PC-3 (cell line): Measurements from ENCODE around the gene RPTN. TPM values are rescaled to one million over a fixed set of nuclear protein-coding genes. Genes with fewer than 3 reads are reported as not detected.
A peak's percentile ranks its signal among the peaks of the same experiment; 100 is the strongest.

Experiments
- ATAC-seq: fragments of 200-7000 bp; cut with Tn5 transposase; 2 replicates; pipeline ENCODE4 v1.9.1; 2020; ENCODE audit warnings: mild to moderate bottlenecking, moderate library complexity
- BruUV-seq: library from RNA; stranded (reverse); fragments of 400-500 nt; replicated peaks from 2 replicates; lab custom pipeline; 2021; lab: Mats Ljungman, UMichigan
- CTCF ChIA-PET: fragments of 300-600 bp; sonication (Branson Sonifier 250); formaldehyde crosslinking; loops from one replicate; lab custom pipeline; 2022; ENCODE audit warnings: antibody characterized with exemption; lab: Charles Lee
- POLR2A ChIA-PET: fragments of 300-600 bp; sonication (Branson Sonifier 250); formaldehyde crosslinking; loops from one replicate; lab custom pipeline; 2022; ENCODE audit warnings: antibody characterized with exemption; ENCODE audit not compliant: unreplicated experiment; lab: Charles Lee
- DNase-seq: peaks from one replicate; pipeline ENCODE4 v3.0.0-alpha.2; 2015
- H2AFZ ChIP-seq: fragments of 300-600 bp; sonication (generic); 2 replicates; pipeline ENCODE4 v1.6.0; 2016; ENCODE audit warnings: antibody characterized with exemption, low read length
- H3F3A ChIP-seq: fragments of 300-600 bp; sonication (generic); one replicate; pipeline ENCODE4 v1.6.0; 2017; ENCODE audit warnings: antibody characterized with exemption, low read length, control low read depth, mild to moderate bottlenecking; ENCODE audit not compliant: unreplicated experiment
- H3K27ac ChIP-seq: fragments of 300-600 bp; sonication (generic); 2 replicates; pipeline ENCODE4 v1.5.1; 2016; ENCODE audit warnings: mild to moderate bottlenecking, low read length
- H3K27me3 ChIP-seq: fragments of 300-600 bp; sonication (generic); 2 replicates; pipeline ENCODE4 v1.6.1; 2016; ENCODE audit warnings: low read length, mixed read lengths
- H3K36me3 ChIP-seq: fragments of 300-600 bp; sonication (generic); 2 replicates; pipeline ENCODE4 v1.6.1; 2016; ENCODE audit warnings: low read depth, mixed run types, low read length, mixed read lengths
- H3K4me1 ChIP-seq: fragments of 300-600 bp; sonication (generic); 2 replicates; pipeline ENCODE4 v1.5.1; 2016; ENCODE audit warnings: low read length; ENCODE audit not compliant: insufficient read depth
- H3K4me2 ChIP-seq: fragments of 300-600 bp; sonication (generic); 2 replicates; pipeline ENCODE4 v1.6.0; 2016; ENCODE audit warnings: low read length
- H3K4me3 ChIP-seq: fragments of 300-600 bp; sonication (generic); 2 replicates; pipeline ENCODE4 v1.5.1; 2016; ENCODE audit warnings: mild to moderate bottlenecking, low read length, mixed read lengths
- H3K79me2 ChIP-seq: fragments of 300-600 bp; sonication (generic); 2 replicates; pipeline ENCODE4 v1.6.1; 2017; ENCODE audit warnings: low read length, mixed read lengths
- H3K9ac ChIP-seq: fragments of 300-600 bp; sonication (generic); 2 replicates; pipeline ENCODE4 v1.6.0; 2016; ENCODE audit warnings: mild to moderate bottlenecking, low read length
- H3K9me2 ChIP-seq: fragments of 300-600 bp; sonication (generic); replicated peaks from 2 replicates; pipeline ENCODE4 v1.6.1; 2016; ENCODE audit warnings: mixed run types, low read length, mixed read lengths
- H3K9me3 ChIP-seq: fragments of 300-600 bp; sonication (generic); 2 replicates; pipeline ENCODE4 v1.6.1; 2016; ENCODE audit warnings: low read length, mixed read lengths
- H4K20me1 ChIP-seq: fragments of 300-600 bp; sonication (generic); 2 replicates; pipeline ENCODE4 v1.6.1; 2016; ENCODE audit warnings: low read length, mixed read lengths
- CTCF ChIP-seq: fragments of 300-600 bp; sonication (generic); conservative IDR thresholded peaks from 2 replicates; pipeline ENCODE4 v1.5.1; 2017; ENCODE audit warnings: antibody characterized with exemption, low read depth, mild to moderate bottlenecking, low read length
- EZH2 ChIP-seq: fragments of 300-600 bp; sonication (generic); IDR thresholded peaks from one replicate; pipeline ENCODE4 v1.6.1; 2017; ENCODE audit warnings: antibody characterized with exemption, mild to moderate bottlenecking, low read length; ENCODE audit not compliant: unreplicated experiment
- EZH2phosphoT487 ChIP-seq: fragments of 300-600 bp; sonication (generic); IDR thresholded peaks from 2 replicates; pipeline ENCODE4 v1.6.1; 2018; ENCODE audit warnings: mild to moderate bottlenecking, antibody characterized with exemption, low read length, borderline replicate concordance
- intact Hi-C: fragments of 100-400 bp; cut with micrococcal nuclease; formaldehyde crosslinking; loops from 2 replicates; pipeline ENCODE4 v1.9.0; 2023
- total RNA-seq: library from RNA; depleted of rRNA; stranded (reverse); fragments of >200 nt; gene quantifications from 2 replicates; pipeline ENCODE4 v1.2.3, GENCODE V29; 2014

Gene RPTN
- total RNA-seq, 1 experiment from 2014 or later: not detected

- Histone ChIP-seq H3K27me3 (no peaks in the 10 kb centered on the region), H3K9ac (no peak overlapping the region), H3K9me2 (no peaks in the 10 kb centered on the region), H2AFZ (no peak overlapping the region), H3K36me3 (no peaks in the 10 kb centered on the region), H4K20me1 (no peaks in the 10 kb centered on the region), H3K79me2 (no peaks in the 10 kb centered on the region), H3K4me3 (no peak overlapping the region), H3K27ac (no peak overlapping the region), H3F3A (no peaks in the 10 kb centered on the region), H3K4me1 (peaks cover 20% of the 10 kb centered on the region), H3K9me3 (no peaks in the 10 kb centered on the region), H3K4me2 (no peak overlapping the region)
- no TSS peak for BruUV-seq
- TF ChIP-seq EZH2phosphoT487 (no peak), CTCF (peak; percentile 94)
- CTCF ChIA-PET: interaction anchor here (0.6 to 1.6 kb wide), 6 partner anchors 14 to 272 kb away, joined by 3 to 13 read pairs (median 4); no protein-coding TSS in a partner anchor
- POLR2A ChIA-PET: no interaction called here
- ATAC-seq (peak; percentile 68), DNase-seq (peak; percentile 81)
- intact Hi-C loops: loop anchor here (1.0 kb wide), 3 partner anchors 43 to 137 kb away; no protein-coding TSS in a partner anchor
Observed at GRCh38 chr1:152185544-152186391, 26.7 kb upstream of the RPTN start.

- 0 out of 2 replicates have a peak overlapping the region, but pooled peaks have one; percentile 14 for H3K4me2 ChIP-seq
- peak; percentile 75 for ATAC-seq
- H3K79me2 ChIP-seq: no peaks in the 10 kb centered on the region
- ChIA-PET POLR2A (no interaction called here), CTCF (no interaction called here)
- no peak overlapping the region for H3K4me3 ChIP-seq
- peak; percentile 74 for DNase-seq
- H3K27me3 ChIP-seq: no peaks in the 10 kb centered on the region
- no peaks in the 10 kb centered on the region for H3K9me2 ChIP-seq
- H2AFZ ChIP-seq: no peak overlapping the region
- no peaks in the 10 kb centered on the region for H4K20me1 ChIP-seq
- H3K9ac ChIP-seq: no peak overlapping the region
- peaks cover 11% of the 10 kb centered on the region for H3K4me1 ChIP-seq
- no peaks in the 10 kb centered on the region for H3K36me3 ChIP-seq
- H3F3A ChIP-seq: no peaks in the 10 kb centered on the region
- intact Hi-C loops: no loop called here
- no TSS peak for BruUV-seq
- no peaks in the 10 kb centered on the region for H3K9me3 ChIP-seq
- TF ChIP-seq EZH2 (no peak), EZH2phosphoT487 (no peak), CTCF (no peak)
- H3K27ac ChIP-seq: no peak overlapping the region
Observed at GRCh38 chr1:152182944-152183361, 23.9 kb upstream of the RPTN start.

GRCh38 chr1:152182431-152182830 is 23.4 kb upstream of the RPTN start:
- H3K4me3 ChIP-seq: no peak overlapping the region
- H3K9me2 ChIP-seq: no peaks in the 10 kb centered on the region
- no peaks in the 10 kb centered on the region for H3K79me2 ChIP-seq
- intact Hi-C loops: no loop called here
- H3K36me3 ChIP-seq: no peaks in the 10 kb centered on the region
- H4K20me1 ChIP-seq: no peaks in the 10 kb centered on the region
- no peak for ATAC-seq
- no TSS peak for BruUV-seq
- no peak overlapping the region for H3K27ac ChIP-seq
- no peak overlapping the region for H2AFZ ChIP-seq
- no peak overlapping the region for H3K4me2 ChIP-seq
- CTCF ChIA-PET: no interaction called here
- H3K27me3 ChIP-seq: no peaks in the 10 kb centered on the region
- peaks cover 11% of the 10 kb centered on the region for H3K4me1 ChIP-seq
- no peaks in the 10 kb centered on the region for H3F3A ChIP-seq
- POLR2A ChIA-PET: no interaction called here
- no peaks in the 10 kb centered on the region for H3K9me3 ChIP-seq
- no peak overlapping the region for H3K9ac ChIP-seq
- peak; percentile 41 for DNase-seq
- TF ChIP-seq CTCF (peak; percentile 72), EZH2 (no peak), EZH2phosphoT487 (no peak)
